Spleen (tissue), 7 donors: ENCODE results near the gene HABP2.

Source experiments
- CTCF ChIP-seq, 11 experiments: fragments of 200-600 bp in 7 of 11; fragments of 450-650 bp in 4 of 11; sonication (generic) in 4 of 11; IDR thresholded peaks in 8 of 11; conservative IDR thresholded peaks in 3 of 11; 1 replicate in 7 of 11; 2 replicates in 4 of 11; pipeline versions ENCODE4 v1.4.0 to v1.8.0; 2016 to 2021; ENCODE audit warnings: antibody characterized with exemption in 11 of 11, inconsistent platforms in 4 of 11, mild to moderate bottlenecking in 1 of 11
- POLR2A ChIP-seq, 3 donors: fragments of 450-650 bp; IDR thresholded peaks; one replicate each; pipeline ENCODE4 v1.5.1; 2017; ENCODE audit warnings: antibody characterized with exemption in 3 of 3, mild to moderate bottlenecking in 1 of 3
- POLR2AphosphoS5 ChIP-seq, 3 donors: sonication (generic); formaldehyde crosslinking; IDR thresholded peaks; one replicate each; pipeline ENCODE4 v1.5.1; 2017; ENCODE audit warnings: antibody characterized with exemption in 3 of 3
- donor health status: DM: no; HTN: no; CAD: no; lungs with moderate emphysema.
- donor health status: DM: no; HTN: no; CAD: no.
- donor health status: DM: no; HTN: no; CAD: no.

- TF ChIP-seq CTCF (IDR thresholded peaks at IDR 0.05 in 8 of 11, conservative IDR thresholded peaks at IDR 0.05 in 3 of 11): no peak
- no peak for TF ChIP-seq POLR2AphosphoS5 (IDR thresholded peaks at IDR 0.05)
- TF ChIP-seq POLR2A (IDR thresholded peaks at IDR 0.05): no peak
Observed at GRCh38 chr10:113621799-113622198, 68.9 kb downstream of the HABP2 start.
